Astrocyte of the hippocampus (primary cell): Measurements from ENCODE around the gene CLCA4.

ENCODE experiments used
- DNase-seq: peaks from one replicate; pipeline ENCODE4 v3.0.0; 2011; ENCODE audit warnings: low read depth, low spot score

CLCA4 gene

DNA sequence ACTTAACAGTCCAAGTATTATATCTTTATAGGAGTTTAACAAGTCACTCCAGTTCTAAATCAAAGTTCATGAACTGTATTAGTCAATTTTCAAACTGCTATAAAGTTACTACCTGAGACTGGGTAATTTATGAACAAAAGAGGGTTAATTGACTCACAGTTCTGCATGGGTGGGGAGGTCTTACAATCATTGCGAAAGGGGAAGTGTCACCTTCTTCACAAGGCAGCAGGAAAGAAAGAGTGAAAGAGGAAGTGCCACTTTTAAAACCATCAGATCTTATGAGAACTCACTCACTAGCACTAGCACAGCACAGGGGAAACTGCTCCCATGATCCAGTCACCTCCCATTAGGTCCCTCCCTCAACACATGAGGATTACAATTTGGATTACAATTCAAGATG, 70.0 kb downstream of the CLCA4 start:
- DNase-seq = no peak

DNA sequence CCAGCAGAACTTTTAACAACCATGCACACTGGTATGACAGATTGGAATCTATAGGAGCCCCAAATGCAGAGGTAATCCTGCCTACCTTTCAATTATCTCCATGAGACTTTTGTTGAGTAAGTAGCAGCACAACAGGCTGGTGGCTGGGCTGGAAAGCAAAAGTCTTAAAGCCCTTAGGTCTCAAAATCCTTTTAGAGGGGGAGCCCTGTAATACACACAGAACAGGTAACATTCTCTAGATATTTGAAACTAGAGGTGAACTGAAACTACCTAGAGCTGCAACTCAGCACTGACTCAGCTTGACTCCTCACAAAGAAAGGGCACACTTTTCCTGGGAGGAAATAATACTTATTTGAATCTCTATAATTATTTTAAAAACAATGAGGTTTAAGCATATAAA, 71.5 kb downstream of the CLCA4 start:
- DNase-seq = no peak

DNA sequence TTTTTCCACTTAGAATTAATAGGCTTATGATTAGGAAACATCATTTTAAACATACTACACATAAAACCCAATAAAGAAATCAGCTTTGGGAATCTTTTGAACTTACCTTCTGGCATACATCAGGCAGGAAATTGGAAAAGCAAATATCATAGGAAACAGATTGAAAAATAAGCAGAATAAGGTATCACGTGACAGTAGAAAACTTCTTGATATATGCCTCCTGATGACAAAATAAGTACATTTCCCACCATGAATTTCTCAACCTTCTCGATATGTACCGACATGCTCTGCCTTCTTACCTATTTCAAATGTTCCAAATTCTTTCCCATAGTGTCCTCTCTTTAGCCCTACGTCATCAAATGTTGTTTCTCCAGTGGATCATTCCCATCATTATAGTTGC, 72.4 kb downstream of the CLCA4 start:
- DNase-seq = no peak

DNA sequence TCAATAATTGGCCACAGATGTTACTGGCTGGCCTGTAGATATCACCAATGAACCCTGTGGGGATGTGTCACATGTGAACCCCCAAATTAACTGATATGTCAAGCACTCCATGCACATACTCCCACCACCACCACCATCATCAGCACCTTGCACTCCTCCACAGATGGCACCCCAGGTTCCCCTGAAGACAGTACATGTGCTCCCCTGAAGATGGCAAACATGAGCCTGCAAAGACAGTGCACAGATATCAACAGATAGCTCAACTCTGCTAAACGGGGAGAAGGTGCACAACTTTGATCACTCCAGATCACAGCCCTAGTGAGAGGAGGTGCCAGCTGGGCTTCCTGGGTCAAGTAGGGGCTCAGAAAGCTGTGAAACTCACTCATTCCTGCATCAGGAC, 74.4 kb downstream of the CLCA4 start:
- no peak for DNase-seq
